HUES6 (cell line): ENCODE data around the gene CMIP.
A peak's percentile ranks its signal among the peaks of the same experiment; 100 is the strongest.

ENCODE experiments used
- H3K27ac ChIP-seq: 2 replicates; pipeline ENCODE4 v1.7.0; 2013; ENCODE audit warnings: low read depth, mild to moderate bottlenecking, low read length, inconsistent platforms
- H3K27me3 ChIP-seq: 2 replicates; pipeline ENCODE4 v1.6.1; 2013; ENCODE audit warnings: low read length; ENCODE audit not compliant: control insufficient read depth, insufficient read depth
- H3K36me3 ChIP-seq: 2 replicates; pipeline ENCODE4 v1.6.1; 2013; ENCODE audit warnings: low read length; ENCODE audit not compliant: control insufficient read depth, insufficient read depth
- H3K4me1 ChIP-seq: 2 replicates; pipeline ENCODE4 v1.6.1; 2013; ENCODE audit warnings: low read length; ENCODE audit not compliant: control insufficient read depth, insufficient read depth
- H3K4me3 ChIP-seq: 2 replicates; pipeline ENCODE4 v1.5.1; 2013; ENCODE audit warnings: low read depth, low read length
- H3K9ac ChIP-seq: one replicate; pipeline ENCODE4 v1.6.1; 2013; ENCODE audit warnings: mild to moderate bottlenecking, low read length
- H3K9me3 ChIP-seq: 2 replicates; pipeline ENCODE4 v1.6.1; 2013; ENCODE audit warnings: low read depth, low read length; ENCODE audit not compliant: control insufficient read depth, insufficient read depth

Gene CMIP

GRCh38 chr16:81500833-81501521 lies 56.4 kb downstream of the CMIP start:
- Histone ChIP-seq H3K4me1 (peaks cover 21% of the 10 kb centered on the region; the same call in 1 of the 2 replicates), H3K27ac (no peak overlapping the region), H3K9me3 (no peaks in the 10 kb centered on the region), H3K4me3 (no peak overlapping the region), H3K9ac (no peak overlapping the region), H3K27me3 (no peaks in the 10 kb centered on the region), H3K36me3 (no peaks in the 10 kb centered on the region)

- Histone ChIP-seq H3K4me3 (no peak overlapping the region), H3K27me3 (no peaks in the 10 kb centered on the region), H3K9ac (no peak overlapping the region), H3K4me1 (peaks cover 21% of the 10 kb centered on the region; the same call in 1 of the 2 replicates), H3K36me3 (no peaks in the 10 kb centered on the region), H3K9me3 (no peaks in the 10 kb centered on the region), H3K27ac (no peak overlapping the region)
Measured at GRCh38 chr16:81502396-81503070, 57.9 kb downstream of the CMIP start.

GRCh38 chr16:81505011-81505661 lies 60.5 kb downstream of the CMIP start:
- Histone ChIP-seq H3K27ac (peak overlapping the region; percentile 50; the same call in 1 of the 2 replicates), H3K4me1 (peaks cover 9% of the 10 kb centered on the region; the same call in 1 of the 2 replicates), H3K4me3 (no peak overlapping the region), H3K9me3 (no peaks in the 10 kb centered on the region), H3K27me3 (no peaks in the 10 kb centered on the region), H3K36me3 (peaks cover 3% of the 10 kb centered on the region; the same call in 1 of the 2 replicates), H3K9ac (no peak overlapping the region)

GRCh38 chr16:81509404-81509803 lies 64.8 kb downstream of the CMIP start:
- no peak overlapping the region for H3K27ac ChIP-seq
- H3K9me3 ChIP-seq: peaks cover 10% of the 10 kb centered on the region; the same call in 1 of the 2 replicates
- H3K4me3 ChIP-seq: no peak overlapping the region
- H3K9ac ChIP-seq: no peak overlapping the region
- H3K36me3 ChIP-seq: peaks cover 11% of the 10 kb centered on the region; the same call in 1 of the 2 replicates
- no peaks in the 10 kb centered on the region for H3K27me3 ChIP-seq
- H3K4me1 ChIP-seq: peaks cover 15% of the 10 kb centered on the region

GRCh38 chr16:81510016-81510415 lies 65.4 kb downstream of the CMIP start:
- Histone ChIP-seq H3K4me3 (no peak overlapping the region), H3K36me3 (peaks cover 11% of the 10 kb centered on the region; the same call in 1 of the 2 replicates), H3K9ac (no peak overlapping the region), H3K27ac (no peak overlapping the region), H3K9me3 (peaks cover 10% of the 10 kb centered on the region; the same call in 1 of the 2 replicates), H3K4me1 (peaks cover 15% of the 10 kb centered on the region), H3K27me3 (no peaks in the 10 kb centered on the region)

- Histone ChIP-seq H3K9me3 (peaks cover 10% of the 10 kb centered on the region; the same call in 1 of the 2 replicates), H3K36me3 (peaks cover 12% of the 10 kb centered on the region; the same call in 1 of the 2 replicates), H3K4me1 (peaks cover 15% of the 10 kb centered on the region), H3K27ac (no peak overlapping the region), H3K4me3 (no peak overlapping the region), H3K9ac (no peak overlapping the region), H3K27me3 (no peaks in the 10 kb centered on the region)
Measured at GRCh38 chr16:81511371-81511770, 66.8 kb downstream of the CMIP start.

- Histone ChIP-seq H3K27me3 (no peaks in the 10 kb centered on the region), H3K4me3 (no peak overlapping the region), H3K27ac (peak overlapping the region; percentile 12; the same call in 1 of the 2 replicates), H3K9ac (peak overlapping the region; percentile 35), H3K4me1 (peaks cover 15% of the 10 kb centered on the region), H3K9me3 (peaks cover 10% of the 10 kb centered on the region; the same call in 1 of the 2 replicates), H3K36me3 (peaks cover 21% of the 10 kb centered on the region)
Measured at GRCh38 chr16:81513204-81514040, 68.8 kb downstream of the CMIP start.

GRCh38 chr16:81514041-81514559 lies 69.5 kb downstream of the CMIP start:
- peaks cover 15% of the 10 kb centered on the region for H3K4me1 ChIP-seq
- H3K9me3 ChIP-seq: peaks cover 10% of the 10 kb centered on the region; the same call in 1 of the 2 replicates
- no peak overlapping the region for H3K9ac ChIP-seq
- no peak overlapping the region for H3K4me3 ChIP-seq
- H3K36me3 ChIP-seq: peaks cover 21% of the 10 kb centered on the region
- no peak overlapping the region for H3K27ac ChIP-seq
- no peaks in the 10 kb centered on the region for H3K27me3 ChIP-seq

- peaks cover 15% of the 10 kb centered on the region for H3K4me1 ChIP-seq
- no peaks in the 10 kb centered on the region for H3K27me3 ChIP-seq
Measured at GRCh38 chr16:81514568-81515258, 70.1 kb downstream of the CMIP start.

GRCh38 chr16:81515281-81515680 lies 70.7 kb downstream of the CMIP start:
- H3K27ac ChIP-seq: no peak overlapping the region
- H3K4me3 ChIP-seq: no peak overlapping the region
- H3K9ac ChIP-seq: no peak overlapping the region
- H3K27me3 ChIP-seq: no peaks in the 10 kb centered on the region
- H3K9me3 ChIP-seq: peaks cover 10% of the 10 kb centered on the region; the same call in 1 of the 2 replicates
- H3K36me3 ChIP-seq: peaks cover 16% of the 10 kb centered on the region
- H3K4me1 ChIP-seq: peaks cover 15% of the 10 kb centered on the region

More at GRCh38 chr16:81514568-81515258, 70.1 kb downstream of the CMIP start:
- H3K9ac ChIP-seq: no peak overlapping the region
- no peak overlapping the region for H3K27ac ChIP-seq
- H3K36me3 ChIP-seq: peaks cover 21% of the 10 kb centered on the region
- H3K9me3 ChIP-seq: peaks cover 10% of the 10 kb centered on the region; the same call in 1 of the 2 replicates
- no peak overlapping the region for H3K4me3 ChIP-seq
